ENCODE results near the gene INTS1.

INTS1 gene

DNA sequence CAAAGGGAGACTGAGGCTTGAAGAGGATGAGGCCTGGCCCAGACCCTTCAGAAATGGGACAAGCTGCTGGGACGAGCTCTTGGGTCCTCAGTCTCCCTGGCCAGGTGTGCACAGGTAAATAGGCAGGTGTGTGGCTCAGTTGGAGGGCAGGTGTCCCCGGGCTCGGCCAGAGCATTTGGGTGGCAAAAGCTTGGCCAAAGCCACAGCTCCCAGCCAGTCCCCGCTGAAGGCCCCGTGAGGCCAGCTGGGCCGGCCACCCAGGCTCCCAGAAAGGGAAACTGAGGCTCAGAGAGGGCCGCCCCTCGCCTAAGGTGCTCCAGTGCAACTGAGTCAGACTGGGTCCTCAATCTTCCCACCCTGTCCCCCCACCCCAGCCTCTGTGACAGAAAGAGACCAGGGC, 82.2 kb downstream of the INTS1 start:
- H3K27ac ChIP-seq: no peak overlapping the region

GRCh38 chr7:1421020-1421790, 83.0 kb downstream of the INTS1 start:
- no peak overlapping the region for H3K27ac ChIP-seq
- TF ChIP-seq, protein P1, sequence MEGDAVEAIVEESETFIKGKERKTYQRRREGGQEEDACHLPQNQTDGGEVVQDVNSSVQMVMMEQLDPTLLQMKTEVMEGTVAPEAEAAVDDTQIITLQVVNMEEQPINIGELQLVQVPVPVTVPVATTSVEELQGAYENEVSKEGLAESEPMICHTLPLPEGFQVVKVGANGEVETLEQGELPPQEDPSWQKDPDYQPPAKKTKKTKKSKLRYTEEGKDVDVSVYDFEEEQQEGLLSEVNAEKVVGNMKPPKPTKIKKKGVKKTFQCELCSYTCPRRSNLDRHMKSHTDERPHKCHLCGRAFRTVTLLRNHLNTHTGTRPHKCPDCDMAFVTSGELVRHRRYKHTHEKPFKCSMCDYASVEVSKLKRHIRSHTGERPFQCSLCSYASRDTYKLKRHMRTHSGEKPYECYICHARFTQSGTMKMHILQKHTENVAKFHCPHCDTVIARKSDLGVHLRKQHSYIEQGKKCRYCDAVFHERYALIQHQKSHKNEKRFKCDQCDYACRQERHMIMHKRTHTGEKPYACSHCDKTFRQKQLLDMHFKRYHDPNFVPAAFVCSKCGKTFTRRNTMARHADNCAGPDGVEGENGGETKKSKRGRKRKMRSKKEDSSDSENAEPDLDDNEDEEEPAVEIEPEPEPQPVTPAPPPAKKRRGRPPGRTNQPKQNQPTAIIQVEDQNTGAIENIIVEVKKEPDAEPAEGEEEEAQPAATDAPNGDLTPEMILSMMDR (conservative IDR thresholded peaks at IDR 0.05): no peak
- TF ChIP-seq ZFX (IDR thresholded peaks at IDR 0.05): no peak

More for the DNA sequence above, 82.2 kb downstream of the INTS1 start:
- TF ChIP-seq, protein P1 (conservative IDR thresholded peaks at IDR 0.05): no peak
- TF ChIP-seq ZFX (IDR thresholded peaks at IDR 0.05): no peak

All from C4-2B (cell line).